ENCODE results near the gene DYNC1I1. TPM values are rescaled to one million over a fixed set of nuclear protein-coding genes. Genes with fewer than 3 reads are reported as not detected.

The DYNC1I1 gene
- total RNA-seq, 2 experiments from 2014 or later: not detected

- no peak for DNase-seq
- CTCF ChIA-PET: interaction anchor here (1.8 kb wide), 1 partner anchor 10 kb away, joined by 9 read pairs; no protein-coding TSS in a partner anchor
- H3K36me3 Mint-ChIP-seq (ENCODE audit: low read depth): no peaks in the 10 kb centered on the region
- intact Hi-C loops (cut with micrococcal nuclease): no loop called here
- no peak overlapping the region for H3K27ac Mint-ChIP-seq
- POLR2A ChIA-PET: no interaction called here
- no peak for ATAC-seq
- H3K27me3 Mint-ChIP-seq: peaks cover 8% of the 10 kb centered on the region
- no peak overlapping the region for H3K4me3 Mint-ChIP-seq
- H3K9me3 Mint-ChIP-seq: no peaks in the 10 kb centered on the region
- H3K4me1 Mint-ChIP-seq (ENCODE audit: low read depth): no peaks in the 10 kb centered on the region
- TF ChIP-seq, protein P1, sequence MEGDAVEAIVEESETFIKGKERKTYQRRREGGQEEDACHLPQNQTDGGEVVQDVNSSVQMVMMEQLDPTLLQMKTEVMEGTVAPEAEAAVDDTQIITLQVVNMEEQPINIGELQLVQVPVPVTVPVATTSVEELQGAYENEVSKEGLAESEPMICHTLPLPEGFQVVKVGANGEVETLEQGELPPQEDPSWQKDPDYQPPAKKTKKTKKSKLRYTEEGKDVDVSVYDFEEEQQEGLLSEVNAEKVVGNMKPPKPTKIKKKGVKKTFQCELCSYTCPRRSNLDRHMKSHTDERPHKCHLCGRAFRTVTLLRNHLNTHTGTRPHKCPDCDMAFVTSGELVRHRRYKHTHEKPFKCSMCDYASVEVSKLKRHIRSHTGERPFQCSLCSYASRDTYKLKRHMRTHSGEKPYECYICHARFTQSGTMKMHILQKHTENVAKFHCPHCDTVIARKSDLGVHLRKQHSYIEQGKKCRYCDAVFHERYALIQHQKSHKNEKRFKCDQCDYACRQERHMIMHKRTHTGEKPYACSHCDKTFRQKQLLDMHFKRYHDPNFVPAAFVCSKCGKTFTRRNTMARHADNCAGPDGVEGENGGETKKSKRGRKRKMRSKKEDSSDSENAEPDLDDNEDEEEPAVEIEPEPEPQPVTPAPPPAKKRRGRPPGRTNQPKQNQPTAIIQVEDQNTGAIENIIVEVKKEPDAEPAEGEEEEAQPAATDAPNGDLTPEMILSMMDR (IDR thresholded peaks at IDR 0.05): no peak
Observed at GRCh38 chr7:95906851-95907250, 134.5 kb downstream of the DYNC1I1 start.

- Mint-ChIP-seq H3K4me1 (ENCODE audit: low read depth) (no peaks in the 10 kb centered on the region), H3K27ac (no peak overlapping the region), H3K4me3 (no peak overlapping the region), H3K27me3 (peaks cover 10% of the 10 kb centered on the region), H3K9me3 (no peaks in the 10 kb centered on the region), H3K36me3 (ENCODE audit: low read depth) (no peaks in the 10 kb centered on the region)
- DNase-seq (no peak), ATAC-seq (no peak)
- TF ChIP-seq, protein P1 (IDR thresholded peaks at IDR 0.05): no peak
- intact Hi-C loops (cut with micrococcal nuclease): no loop called here
- ChIA-PET CTCF (interaction anchor here (1.8 kb wide), 1 partner anchor 9 kb away, joined by 9 read pairs; no protein-coding TSS in a partner anchor), POLR2A (no interaction called here)
Observed at GRCh38 chr7:95907337-95907736, 135.0 kb downstream of the DYNC1I1 start.

GRCh38 chr7:95908499-95908898, 136.1 kb downstream of the DYNC1I1 start:
- ChIA-PET CTCF (interaction anchor here (1.1 to 1.6 kb wide), 2 partner anchors 8 to 9 kb away, joined by 3 to 6 read pairs; no protein-coding TSS in a partner anchor), POLR2A (no interaction called here)
- intact Hi-C loops (cut with micrococcal nuclease): no loop called here
- ATAC-seq (no peak), DNase-seq (no peak)
- Mint-ChIP-seq H3K36me3 (ENCODE audit: low read depth) (no peaks in the 10 kb centered on the region), H3K27ac (no peak overlapping the region), H3K9me3 (no peaks in the 10 kb centered on the region), H3K4me1 (ENCODE audit: low read depth) (no peaks in the 10 kb centered on the region), H3K27me3 (peaks cover 13% of the 10 kb centered on the region), H3K4me3 (no peak overlapping the region)
- TF ChIP-seq, protein P1 (IDR thresholded peaks at IDR 0.05): no peak

DNA sequence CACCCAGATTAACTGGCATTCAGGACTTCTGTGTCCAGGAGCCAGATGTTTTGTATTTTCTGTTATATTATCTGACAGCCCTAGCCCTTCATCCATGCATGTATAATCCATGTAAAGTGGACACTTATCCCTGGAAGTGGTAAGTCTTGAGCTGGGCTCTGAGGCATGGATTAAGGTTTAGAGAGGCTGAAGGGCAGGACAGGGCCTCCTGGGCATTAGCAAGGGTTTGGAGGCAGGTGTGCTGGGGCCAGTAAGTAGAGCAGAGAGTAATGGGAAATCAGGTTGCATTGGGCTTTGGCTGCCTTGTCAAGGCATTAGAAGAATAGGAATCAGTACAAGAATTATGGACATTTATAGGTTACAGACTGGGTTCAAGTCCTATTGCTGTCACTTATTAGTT, 138.0 kb downstream of the DYNC1I1 start:
- peaks cover 15% of the 10 kb centered on the region for H3K27me3 Mint-ChIP-seq
- TF ChIP-seq, protein P1 (IDR thresholded peaks at IDR 0.05): no peak
- DNase-seq: no peak
- no peak overlapping the region for H3K4me3 Mint-ChIP-seq
- no peaks in the 10 kb centered on the region for H3K9me3 Mint-ChIP-seq
- no peaks in the 10 kb centered on the region for H3K36me3 Mint-ChIP-seq (ENCODE audit: low read depth)
- CTCF ChIA-PET: no interaction called here
- intact Hi-C loops (cut with micrococcal nuclease): loop anchor here (10.0 kb wide), 1 partner anchor 494 kb away; no protein-coding TSS in a partner anchor
- H3K4me1 Mint-ChIP-seq (ENCODE audit: low read depth): no peaks in the 10 kb centered on the region
- ATAC-seq: no peak
- POLR2A ChIA-PET: no interaction called here
- no peak overlapping the region for H3K27ac Mint-ChIP-seq

- ATAC-seq (no peak), DNase-seq (no peak)
- Mint-ChIP-seq H3K36me3 (ENCODE audit: low read depth) (no peaks in the 10 kb centered on the region), H3K27ac (no peak overlapping the region), H3K4me3 (no peak overlapping the region), H3K4me1 (ENCODE audit: low read depth) (peaks cover 2% of the 10 kb centered on the region), H3K27me3 (peaks cover 21% of the 10 kb centered on the region), H3K9me3 (no peaks in the 10 kb centered on the region)
- ChIA-PET POLR2A (interaction anchor here (0.5 kb wide), 1 partner anchor 818 kb away, joined by 5 read pairs; no protein-coding TSS in a partner anchor), CTCF (interaction anchor here (0.7 to 4.7 kb wide), 20 partner anchors 7 to 1920 kb away, joined by 3 to 29 read pairs (median 4); no protein-coding TSS in a partner anchor)
- intact Hi-C loops (cut with micrococcal nuclease): loop anchor here (5.0 to 10.0 kb wide), 2 partner anchors 489 to 1112 kb away; no protein-coding TSS in a partner anchor
- TF ChIP-seq, protein P1 (IDR thresholded peaks at IDR 0.05): no peak
Observed at GRCh38 chr7:95915731-95916130, 143.4 kb downstream of the DYNC1I1 start.
